WI38 (cell line): ENCODE results near the gene CPNE4.

ENCODE experiments used
- H3K4me3 ChIP-seq: 2 replicates; pipeline ENCODE4 v1.5.1; 2011; ENCODE audit warnings: low read depth, mild to moderate bottlenecking, control low read depth, low read length
- CTCF ChIP-seq: IDR thresholded peaks from 2 replicates; pipeline ENCODE4 v1.5.1; 2012; ENCODE audit warnings: low read depth, mild to moderate bottlenecking, control low read depth, low read length

CPNE4 gene

GRCh38 chr3:131620977-131621376 is 413.8 kb downstream of the CPNE4 start:
- H3K4me3 ChIP-seq, result no peak overlapping the region
- no peak for TF ChIP-seq CTCF

GRCh38 chr3:131619821-131620220 is 415.0 kb downstream of the CPNE4 start:
- no peak overlapping the region for H3K4me3 ChIP-seq
- no peak for TF ChIP-seq CTCF

GRCh38 chr3:131616719-131617118 is 418.1 kb downstream of the CPNE4 start:
- no peak overlapping the region for H3K4me3 ChIP-seq
- no peak for TF ChIP-seq CTCF

- H3K4me3 ChIP-seq, result no peak overlapping the region
- TF ChIP-seq CTCF, result no peak
Observed at GRCh38 chr3:131612745-131613144, 422.1 kb downstream of the CPNE4 start.

- TF ChIP-seq CTCF, result no peak
- no peak overlapping the region for H3K4me3 ChIP-seq
Observed at GRCh38 chr3:131610174-131610573, 424.6 kb downstream of the CPNE4 start.

- H3K4me3 ChIP-seq, result no peak overlapping the region
- TF ChIP-seq CTCF, result no peak
Observed at GRCh38 chr3:131608741-131609140, 426.1 kb downstream of the CPNE4 start.

- TF ChIP-seq CTCF, result no peak
- no peak overlapping the region for H3K4me3 ChIP-seq
Observed at GRCh38 chr3:131608296-131608695, 426.5 kb downstream of the CPNE4 start.

GRCh38 chr3:131605916-131606315 is 428.9 kb downstream of the CPNE4 start:
- no peak for TF ChIP-seq CTCF
- no peak overlapping the region for H3K4me3 ChIP-seq
